ENCODE results near the gene IL31RA. TPM values are rescaled to one million over a fixed set of nuclear protein-coding genes. Genes with fewer than 3 reads are reported as not detected.

The IL31RA gene
- total RNA-seq, 1 donor from 2014 or later: 1.2 TPM

DNA sequence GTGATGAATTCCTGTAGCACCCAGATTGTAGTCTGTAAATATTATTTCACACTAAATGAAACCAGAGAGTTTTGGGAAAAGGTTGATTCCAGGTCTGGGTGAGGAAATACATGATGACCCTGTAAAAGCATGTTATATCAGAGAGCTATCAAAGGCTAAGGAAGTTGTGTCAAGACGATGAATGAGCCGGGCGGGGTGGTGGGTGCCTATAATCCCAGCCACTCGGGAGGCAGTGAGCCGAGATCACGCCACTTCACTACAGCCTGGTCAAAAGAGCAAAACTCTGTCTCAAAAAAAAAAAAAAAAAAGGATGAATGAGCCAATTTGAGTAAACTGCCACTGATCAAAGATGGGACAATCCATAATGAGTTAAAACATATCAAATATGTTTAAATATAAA is 114.4 kb downstream of the IL31RA start:
- TF ChIP-seq, protein P1, sequence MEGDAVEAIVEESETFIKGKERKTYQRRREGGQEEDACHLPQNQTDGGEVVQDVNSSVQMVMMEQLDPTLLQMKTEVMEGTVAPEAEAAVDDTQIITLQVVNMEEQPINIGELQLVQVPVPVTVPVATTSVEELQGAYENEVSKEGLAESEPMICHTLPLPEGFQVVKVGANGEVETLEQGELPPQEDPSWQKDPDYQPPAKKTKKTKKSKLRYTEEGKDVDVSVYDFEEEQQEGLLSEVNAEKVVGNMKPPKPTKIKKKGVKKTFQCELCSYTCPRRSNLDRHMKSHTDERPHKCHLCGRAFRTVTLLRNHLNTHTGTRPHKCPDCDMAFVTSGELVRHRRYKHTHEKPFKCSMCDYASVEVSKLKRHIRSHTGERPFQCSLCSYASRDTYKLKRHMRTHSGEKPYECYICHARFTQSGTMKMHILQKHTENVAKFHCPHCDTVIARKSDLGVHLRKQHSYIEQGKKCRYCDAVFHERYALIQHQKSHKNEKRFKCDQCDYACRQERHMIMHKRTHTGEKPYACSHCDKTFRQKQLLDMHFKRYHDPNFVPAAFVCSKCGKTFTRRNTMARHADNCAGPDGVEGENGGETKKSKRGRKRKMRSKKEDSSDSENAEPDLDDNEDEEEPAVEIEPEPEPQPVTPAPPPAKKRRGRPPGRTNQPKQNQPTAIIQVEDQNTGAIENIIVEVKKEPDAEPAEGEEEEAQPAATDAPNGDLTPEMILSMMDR (IDR thresholded peaks at IDR 0.05; ENCODE audit: insufficient read depth, low read length, poor library complexity, severe bottlenecking): no peak
- H3K4me3 ChIP-seq (ENCODE audit: low read depth, low read length): no peak overlapping the region
- no peaks in the 10 kb centered on the region for H3K27me3 ChIP-seq (ENCODE audit: control insufficient read depth, insufficient read depth, low read length)
- H3K36me3 ChIP-seq (ENCODE audit: control insufficient read depth, insufficient read depth, low read length): no peaks in the 10 kb centered on the region
- no peak for DNase-seq (ENCODE audit: low read depth)

- Histone ChIP-seq H3K27me3 (ENCODE audit: control insufficient read depth, insufficient read depth, low read length) (no peaks in the 10 kb centered on the region), H3K4me3 (ENCODE audit: low read depth, low read length) (no peak overlapping the region), H3K36me3 (ENCODE audit: control insufficient read depth, insufficient read depth, low read length) (no peaks in the 10 kb centered on the region)
- DNase-seq (ENCODE audit: low read depth): no peak
- TF ChIP-seq, protein P1 (IDR thresholded peaks at IDR 0.05; ENCODE audit: insufficient read depth, low read length, poor library complexity, severe bottlenecking): no peak
Measured at GRCh38 chr5:55966284-55966683, 115.1 kb downstream of the IL31RA start.

DNA sequence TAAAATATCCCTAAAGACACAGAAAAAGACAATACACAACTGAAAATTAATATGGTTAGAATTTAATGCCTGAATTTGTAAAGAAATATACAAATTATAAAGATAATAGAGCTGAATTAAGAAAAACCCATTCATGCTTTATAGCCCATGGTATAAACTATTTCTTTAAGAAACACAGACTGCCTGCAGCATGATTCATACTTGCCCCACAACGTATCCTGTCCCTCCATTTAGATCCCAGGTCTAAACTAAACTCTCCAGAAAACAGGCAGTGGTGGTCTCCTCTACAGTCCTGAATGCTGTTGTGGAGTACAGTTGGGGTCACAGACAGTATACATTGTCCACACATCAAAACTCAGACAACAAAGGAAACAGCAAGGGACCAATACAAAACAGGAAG is 118.8 kb downstream of the IL31RA start:
- DNase-seq (ENCODE audit: low read depth): no peak
- Histone ChIP-seq H3K27me3 (ENCODE audit: control insufficient read depth, insufficient read depth, low read length) (no peaks in the 10 kb centered on the region), H3K36me3 (ENCODE audit: control insufficient read depth, insufficient read depth, low read length) (no peaks in the 10 kb centered on the region), H3K4me3 (ENCODE audit: low read depth, low read length) (no peak overlapping the region)
- TF ChIP-seq, protein P1 (IDR thresholded peaks at IDR 0.05; ENCODE audit: insufficient read depth, low read length, poor library complexity, severe bottlenecking): no peak

Other genes with a start within 250 kb of the IL31RA start
- gene SLC38A9, start 139.0 kb upstream of the IL31RA start, total RNA-seq: 16.6 and 21.5 TPM in 2 replicates
- not detected in 2 replicates for gene DDX4, start 113.3 kb upstream of the IL31RA start, total RNA-seq
- gene IL6ST, start 143.6 kb downstream of the IL31RA start, total RNA-seq: 139 and 166 TPM in 2 replicates

Data from kidney epithelial cell (primary cell).